Esophagus muscularis mucosa (tissue), 4 donors: ENCODE results near the gene MEF2D. TPM values are rescaled to one million over a fixed set of nuclear protein-coding genes. Genes with fewer than 3 reads are reported as not detected.
A peak's percentile ranks its signal among the peaks of the same experiment; 100 is the strongest.

Experiments used
- DNase-seq: peaks from one replicate; pipeline ENCODE4 v3.0.0-alpha.2; 2017; ENCODE audit errors: extremely low spot score
- H3K27ac ChIP-seq, 4 donors: fragments of 200-600 bp; sonication (generic); replicated peaks in 1 of 4; 1 replicate in 3 of 4; 2 replicates in 1 of 4; pipeline ENCODE4 v1.5.1; 2016 to 2019; ENCODE audit warnings: mild to moderate bottlenecking in 1 of 4
- H3K27me3 ChIP-seq, 4 donors: fragments of 200-600 bp; sonication (generic); one replicate each; pipeline versions ENCODE4 v1.5.1 to v1.6.0; 2016 to 2019
- H3K36me3 ChIP-seq, 4 donors: fragments of 200-600 bp; sonication (generic); one replicate each; pipeline ENCODE4 v1.5.1; 2016 to 2019
- H3K4me1 ChIP-seq, 4 donors: fragments of 200-600 bp; sonication (generic); one replicate each; pipeline ENCODE4 v1.5.1; 2016 to 2019
- H3K4me3 ChIP-seq, 4 donors: fragments of 200-600 bp; sonication (generic); 1 replicate in 2 of 4; 2 replicates in 2 of 4; pipeline ENCODE4 v1.5.1; 2016 to 2019; ENCODE audit warnings: mild to moderate bottlenecking in 4 of 4, moderate library complexity in 1 of 4
- H3K9me3 ChIP-seq, 4 donors: fragments of 200-600 bp; sonication (generic); 1 replicate in 3 of 4; 2 replicates in 1 of 4; pipeline ENCODE4 v1.5.1; 2016 to 2019
- EP300 ChIP-seq: sonication (generic); formaldehyde crosslinking; IDR thresholded peaks from one replicate; pipeline ENCODE4 v1.6.1; 2017; ENCODE audit warnings: antibody characterized with exemption
- POLR2A ChIP-seq: fragments of 450-650 bp; IDR thresholded peaks from one replicate; pipeline ENCODE4 v1.6.1; 2017; ENCODE audit warnings: antibody characterized with exemption, moderate library complexity, mild to moderate bottlenecking, low read depth
- POLR2AphosphoS5 ChIP-seq, 2 donors: sonication (generic); formaldehyde crosslinking; IDR thresholded peaks; one replicate each; pipeline ENCODE4 v1.6.1; 2017; ENCODE audit warnings: antibody characterized with exemption in 2 of 2
- WGBS: methylation state at CpG from one replicate; pipeline ENCODE4 v1.1.5; 2018; 5-methylcytosine and 5-hydroxymethylcytosine counted together
- intact Hi-C: fragments of 100-400 bp; cut with DNase I; formaldehyde crosslinking; loops from one replicate; pipeline ENCODE4 v1.15.1; 2023
- total RNA-seq, 4 donors: library from RNA; depleted of rRNA; stranded (reverse); fragments of >200 nt; gene quantifications; one replicate each; pipeline versions ENCODE4 v1.1.0 to v1.2.1, GENCODE V29; 2016
- TF ChIP-seq, protein P1 (sequence below), 3 experiments: fragments of 200-600 bp in 2 of 3; fragments of 450-650 bp in 1 of 3; sonication (generic) in 2 of 3; IDR thresholded peaks; one replicate each; pipeline ENCODE4 v1.5.1; 2017 to 2019; ENCODE audit warnings: antibody characterized with exemption in 3 of 3, mild to moderate bottlenecking in 2 of 3, moderate library complexity in 1 of 3

The MEF2D gene
- total RNA-seq, 4 donors from 2014 or later, result 78.0 to 138 (median 115) TPM

DNA sequence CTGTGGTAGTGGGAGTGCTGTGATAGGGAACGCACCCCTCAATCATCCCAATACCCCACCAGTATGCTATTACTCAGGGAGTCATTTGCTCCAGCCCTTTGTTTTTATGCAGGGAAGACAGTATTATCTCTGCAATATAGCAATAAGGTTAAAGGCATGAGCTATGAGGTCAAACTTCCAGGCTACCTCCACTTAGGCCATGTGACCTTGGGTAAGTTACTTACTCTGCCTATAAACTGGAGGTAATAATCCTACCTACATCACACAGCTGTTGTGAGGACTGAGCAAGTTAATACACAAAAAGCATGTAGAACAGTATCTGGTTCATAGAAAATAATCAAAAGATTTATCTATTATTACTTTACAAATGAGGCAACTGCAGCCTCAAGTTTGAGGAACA is 30.1 kb downstream of the MEF2D start:
- DNase-seq, result no peak
- Histone ChIP-seq H3K27me3 (no peaks in the 10 kb centered on the region), H3K9me3 (no peaks in the 10 kb centered on the region), H3K4me1 (peaks cover 78 to 85% (median 82%) of the 10 kb centered on the region in 4 donors), H3K27ac (peak overlapping the region in 2 of 4 donors; percentile 91 to 100), H3K4me3 (no peak overlapping the region), H3K36me3 (peaks cover 77 to 100% (median 98%) of the 10 kb centered on the region in 4 donors)
- 100% methylated on average over 1 of the region's 1 CpG for WGBS
- no peak for TF ChIP-seq POLR2A
- TF ChIP-seq EP300, result no peak
- TF ChIP-seq, protein P1, sequence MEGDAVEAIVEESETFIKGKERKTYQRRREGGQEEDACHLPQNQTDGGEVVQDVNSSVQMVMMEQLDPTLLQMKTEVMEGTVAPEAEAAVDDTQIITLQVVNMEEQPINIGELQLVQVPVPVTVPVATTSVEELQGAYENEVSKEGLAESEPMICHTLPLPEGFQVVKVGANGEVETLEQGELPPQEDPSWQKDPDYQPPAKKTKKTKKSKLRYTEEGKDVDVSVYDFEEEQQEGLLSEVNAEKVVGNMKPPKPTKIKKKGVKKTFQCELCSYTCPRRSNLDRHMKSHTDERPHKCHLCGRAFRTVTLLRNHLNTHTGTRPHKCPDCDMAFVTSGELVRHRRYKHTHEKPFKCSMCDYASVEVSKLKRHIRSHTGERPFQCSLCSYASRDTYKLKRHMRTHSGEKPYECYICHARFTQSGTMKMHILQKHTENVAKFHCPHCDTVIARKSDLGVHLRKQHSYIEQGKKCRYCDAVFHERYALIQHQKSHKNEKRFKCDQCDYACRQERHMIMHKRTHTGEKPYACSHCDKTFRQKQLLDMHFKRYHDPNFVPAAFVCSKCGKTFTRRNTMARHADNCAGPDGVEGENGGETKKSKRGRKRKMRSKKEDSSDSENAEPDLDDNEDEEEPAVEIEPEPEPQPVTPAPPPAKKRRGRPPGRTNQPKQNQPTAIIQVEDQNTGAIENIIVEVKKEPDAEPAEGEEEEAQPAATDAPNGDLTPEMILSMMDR (IDR thresholded peaks at IDR 0.05), result no peak
- no peak for TF ChIP-seq POLR2AphosphoS5 (IDR thresholded peaks at IDR 0.05)
- intact Hi-C loops, result no loop called here

DNA sequence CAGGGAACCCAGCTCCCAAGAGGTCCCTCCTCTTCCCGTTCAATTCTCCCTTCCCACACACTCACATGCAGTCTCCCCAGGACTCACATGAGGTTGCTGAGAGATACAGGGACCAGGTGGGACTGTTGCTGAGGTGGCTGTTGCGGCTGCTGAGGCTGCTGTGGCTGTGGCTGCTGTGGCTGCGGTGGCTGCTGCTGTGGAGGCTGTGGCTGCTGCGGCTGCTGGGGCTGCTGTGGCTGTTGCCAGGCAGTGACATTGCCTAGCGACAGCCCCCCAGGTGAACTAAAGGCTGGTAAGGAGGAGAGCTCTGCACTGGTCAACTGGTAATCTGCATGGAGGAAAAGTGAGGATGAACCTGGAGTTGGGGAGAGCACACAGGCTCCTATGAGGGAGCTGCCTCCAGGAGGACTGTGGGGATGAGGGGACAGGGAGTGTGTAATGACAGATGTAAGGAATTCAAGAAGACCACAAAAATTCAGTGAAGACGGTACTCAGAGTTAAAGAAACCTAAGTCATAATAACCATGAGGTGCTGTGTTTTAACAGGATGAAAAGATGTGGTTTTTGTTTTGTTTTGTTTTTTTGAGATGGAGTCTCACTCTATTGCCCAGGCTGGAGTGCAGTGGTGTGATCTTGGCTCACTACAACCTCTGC is 31.8 kb downstream of the MEF2D start:
- intact Hi-C loops, result no loop called here
- Histone ChIP-seq H3K27ac (peak overlapping the region; percentile 29 to 100 (median 89)), H3K4me3 (no peak overlapping the region), H3K4me1 (peaks cover 78 to 88% (median 84%) of the 10 kb centered on the region in 4 donors), H3K9me3 (no peaks in the 10 kb centered on the region), H3K27me3 (no peaks in the 10 kb centered on the region), H3K36me3 (peaks cover 66 to 91% (median 84%) of the 10 kb centered on the region in 4 donors)
- DNase-seq, result no peak
- TF ChIP-seq POLR2AphosphoS5 (IDR thresholded peaks at IDR 0.05) (no peak), EP300 (no peak), POLR2A (no peak)
- TF ChIP-seq, protein P1 (IDR thresholded peaks at IDR 0.05), result no peak
- 85% methylated on average over 4 of the region's 6 CpGs for WGBS

DNA sequence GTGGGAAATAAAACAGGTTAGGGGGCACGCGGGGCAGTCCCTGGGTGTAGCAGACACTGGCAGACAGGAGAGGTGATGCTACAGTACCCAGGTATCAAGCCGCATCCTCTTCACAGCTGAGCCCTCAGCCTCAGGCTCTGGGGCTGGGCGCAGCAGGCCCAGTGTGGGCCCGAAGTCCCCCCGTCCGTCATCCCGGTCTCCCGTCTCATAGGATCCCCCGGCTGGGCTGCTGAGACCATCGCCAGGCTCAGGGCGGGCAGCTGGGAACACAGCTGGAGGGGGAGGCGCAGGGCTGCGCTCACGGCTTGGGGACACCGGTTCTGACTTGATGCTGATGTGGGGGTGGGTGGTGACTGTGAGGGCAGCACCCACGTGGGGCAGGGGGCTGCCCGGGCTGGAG is 32.7 kb downstream of the MEF2D start:
- peaks cover 57 to 82% (median 75%) of the 10 kb centered on the region in 4 donors for H3K36me3 ChIP-seq
- H3K9me3 ChIP-seq, result no peaks in the 10 kb centered on the region
- intact Hi-C loops, result no loop called here
- no peaks in the 10 kb centered on the region for H3K27me3 ChIP-seq
- no peak for TF ChIP-seq POLR2A
- TF ChIP-seq EP300, result no peak
- TF ChIP-seq POLR2AphosphoS5 (IDR thresholded peaks at IDR 0.05), result no peak
- TF ChIP-seq, protein P1 (IDR thresholded peaks at IDR 0.05), result no peak
- H3K4me3 ChIP-seq, result no peak overlapping the region
- no peak for DNase-seq
- H3K27ac ChIP-seq, result peak overlapping the region; percentile 80 to 100 (median 97)
- WGBS, result 92% methylated on average over 11 of the region's 18 CpGs
- H3K4me1 ChIP-seq, result peaks cover 87 to 97% (median 91%) of the 10 kb centered on the region in 4 donors

DNA sequence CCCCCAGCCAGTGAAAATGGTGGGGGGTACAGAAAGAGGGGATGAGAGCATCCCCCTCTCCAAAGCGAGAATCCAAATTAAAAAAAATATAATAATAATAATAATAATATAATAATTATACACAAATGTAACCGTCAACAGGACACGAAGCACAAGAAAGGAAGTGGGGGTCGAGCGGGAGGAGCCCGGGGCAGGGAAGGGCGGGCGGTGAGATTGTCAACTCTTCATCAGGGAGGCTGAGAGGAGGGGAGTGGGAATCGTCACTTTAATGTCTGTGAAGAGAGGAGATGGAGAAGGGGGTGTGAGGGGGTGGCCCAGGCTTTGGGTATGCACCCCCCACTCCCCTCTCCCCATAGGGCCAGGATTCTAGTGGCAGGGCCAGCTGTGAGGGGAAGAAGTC is 33.2 kb downstream of the MEF2D start:
- intact Hi-C loops, result no loop called here
- Histone ChIP-seq H3K9me3 (no peaks in the 10 kb centered on the region), H3K27me3 (no peaks in the 10 kb centered on the region), H3K36me3 (peaks cover 52 to 77% (median 70%) of the 10 kb centered on the region in 4 donors), H3K4me1 (peaks cover 87 to 94% (median 87%) of the 10 kb centered on the region in 4 donors), H3K4me3 (no peak overlapping the region), H3K27ac (peak overlapping the region; percentile 80 to 100 (median 97))
- WGBS, result 80% methylated on average over 9 of the region's 9 CpGs
- TF ChIP-seq POLR2AphosphoS5 (IDR thresholded peaks at IDR 0.05) (peak in 1 of 2 donors; percentile 29), POLR2A (no peak)
- TF ChIP-seq, protein P1 (IDR thresholded peaks at IDR 0.05), result no peak
- no peak for DNase-seq
